K562 (cell line): ENCODE measurements around the gene SPOCK2. TPM values are rescaled to one million over a fixed set of nuclear protein-coding genes. Genes with fewer than 3 reads are reported as not detected.

ENCODE experiments used
- ATAC-seq: fragments of 200-7000 bp; cut with Tn5 transposase; 3 replicates; pipeline ENCODE4 v1.9.1; 2020; ENCODE audit warnings: moderate library complexity
- BruUV-seq: library from RNA; stranded (reverse); fragments of 400-500 nt; replicated peaks from 2 replicates; lab custom pipeline; 2021; lab: Mats Ljungman, UMichigan
- CTCF ChIA-PET: fragments of 300-600 bp; formaldehyde crosslinking; extraction: SDS; loops from one replicate; lab custom pipeline; 2021; ENCODE audit warnings: low intra/inter-chr PET ratio; lab: Yijun Ruan, JAX
- POLR2A ChIA-PET: fragments of 300-600, 350-650 bp; sonication (Branson Sonifier 250); formaldehyde crosslinking; extraction: SDS; loops from one replicate; lab custom pipeline; 2021; ENCODE audit warnings: antibody characterized with exemption, inconsistent platforms; lab: Yijun Ruan, JAX
- DNase-seq, 4 experiments: peaks; one replicate each; pipeline versions ENCODE4 v3.0.0 to v3.0.0-alpha.2; 2011 to 2018; ENCODE audit warnings: low spot score in 3 of 4, mixed read lengths in 3 of 4; ENCODE audit errors: extremely low read depth in 1 of 4
- FAIRE-seq: peaks from 2 replicates; lab custom pipeline; 2011; peaks lifted over from hg19 to GRCh38; lab: Jason Lieb, UNC
- H2AFZ ChIP-seq: 2 replicates; pipeline ENCODE4 v1.6.0; 2011; ENCODE audit warnings: low read depth, low read length, control low read depth, inconsistent platforms
- H3K27ac ChIP-seq: fragments of 200-600 bp; 3 replicates; pipeline ENCODE4 v1.8.0; 2011; ENCODE audit warnings: low read depth, mild to moderate bottlenecking, control low read depth, inconsistent platforms, low read length, moderate library complexity, mixed read lengths; ENCODE audit errors: extremely low read depth
- H3K27me3 ChIP-seq, 2 experiments: fragments of 300-600 bp in 1 of 2; 2 replicates in 1 of 2; 3 replicates in 1 of 2; pipeline versions ENCODE4 v1.6.0 to v1.8.0; 2011; ENCODE audit warnings: inconsistent platforms in 2 of 2, low read length in 2 of 2, mild to moderate bottlenecking in 1 of 2, mixed read lengths in 1 of 2, moderate library complexity in 1 of 2; ENCODE audit not compliant: control insufficient read depth in 2 of 2, insufficient read depth in 2 of 2
- H3K36me3 ChIP-seq: fragments of 300-600 bp; 3 replicates; pipeline ENCODE4 v1.8.0; 2011; ENCODE audit warnings: mild to moderate bottlenecking, low read length, inconsistent platforms; ENCODE audit not compliant: control insufficient read depth, insufficient read depth
- H3K4me1 ChIP-seq, 2 experiments: fragments of 200-600 bp in 1 of 2; replicated peaks in 1 of 2; 2 replicates in 1 of 2; 3 replicates in 1 of 2; pipeline versions ENCODE4 v1.5.1 to v1.8.0; 2011; ENCODE audit warnings: inconsistent platforms in 2 of 2, low read length in 2 of 2, mild to moderate bottlenecking in 1 of 2, mixed read lengths in 1 of 2, moderate library complexity in 1 of 2; ENCODE audit not compliant: control insufficient read depth in 2 of 2, insufficient read depth in 2 of 2
- H3K4me2 ChIP-seq: 2 replicates; pipeline ENCODE4 v1.6.1; 2011; ENCODE audit warnings: low read length, control low read depth, inconsistent platforms, mixed read lengths; ENCODE audit not compliant: insufficient read depth
- H3K4me3 ChIP-seq: fragments of 200-600 bp; sonication (generic), shearing (Covaris generic); 2 replicates; pipeline ENCODE4 v1.5.1; 2016; ENCODE audit warnings: control low read depth, inconsistent platforms
- H3K79me2 ChIP-seq: fragments of 200-600 bp; 3 replicates; pipeline ENCODE4 v1.8.0; 2011; ENCODE audit warnings: low read length, inconsistent platforms; ENCODE audit not compliant: control insufficient read depth, insufficient read depth
- H3K9ac ChIP-seq, 2 experiments: 2 replicates each; pipeline versions ENCODE4 v1.6.0 to v1.6.1; 2011; ENCODE audit warnings: low read depth in 2 of 2, low read length in 2 of 2, control low read depth in 1 of 2, inconsistent platforms in 1 of 2, mild to moderate bottlenecking in 1 of 2, mixed read lengths in 1 of 2; ENCODE audit not compliant: insufficient read depth in 1 of 2
- H3K9me1 ChIP-seq: one replicate; pipeline ENCODE4 v1.6.0; 2011; ENCODE audit warnings: inconsistent platforms, mild to moderate bottlenecking, low read length, moderate library complexity; ENCODE audit not compliant: control insufficient read depth, insufficient read depth
- H3K9me3 ChIP-seq: replicated peaks from 2 replicates; pipeline ENCODE4 v1.5.1; 2011; ENCODE audit warnings: low read depth, low read length, inconsistent platforms; ENCODE audit not compliant: control insufficient read depth, insufficient read depth
- H4K20me1 ChIP-seq: replicated peaks from 2 replicates; pipeline ENCODE4 v1.6.1; 2011; ENCODE audit warnings: low read length, inconsistent platforms, mixed read lengths; ENCODE audit not compliant: control insufficient read depth, insufficient read depth
- KLF10 ChIP-seq: fragments of 250-450 bp; sonication (Bioruptor Pico); IDR thresholded peaks from 2 replicates; pipeline ENCODE4 v1.6.1; 2021; ENCODE audit warnings: matching md5 sums
- MCM5 ChIP-seq: fragments of 450-650 bp; IDR thresholded peaks from 2 replicates; pipeline ENCODE4 v1.6.1; 2016; ENCODE audit warnings: low read depth
- POLR3G ChIP-seq: IDR thresholded peaks from 2 replicates; pipeline ENCODE4 v1.6.1; 2011; ENCODE audit not compliant: insufficient read length, insufficient replicate concordance; ENCODE audit errors: extremely low read depth
- RBM34 ChIP-seq: fragments of 200-400 bp; formaldehyde crosslinking; IDR thresholded peaks from 2 replicates; pipeline ENCODE4 v1.6.1; 2018; ENCODE audit warnings: low read length, borderline replicate concordance; ENCODE audit not compliant: insufficient read depth
- RUNX1 ChIP-seq: sonication (generic); IDR thresholded peaks from 2 replicates; pipeline ENCODE4 v1.6.1; 2016; ENCODE audit warnings: antibody characterized with exemption, low read depth
- SETDB1 ChIP-seq: IDR thresholded peaks from one replicate; pipeline ENCODE4 v1.6.1; 2012; ENCODE audit warnings: low read length, control low read depth, inconsistent platforms
- TAF7 ChIP-seq: fragments of 450-650 bp; IDR thresholded peaks from 2 replicates; pipeline ENCODE4 v1.6.1; 2016; ENCODE audit warnings: missing genetic modification characterization, missing compliant biosample characterization
- THRAP3 ChIP-seq: fragments of 450-650 bp; IDR thresholded peaks from 2 replicates; pipeline ENCODE4 v1.6.1; 2016; ENCODE audit warnings: mild to moderate bottlenecking, inconsistent platforms, borderline replicate concordance
- WGBS: fragments of 100-300 bp; shearing (Covaris generic); methylation state at CpG from one replicate; pipeline ENCODE4 v1.1.6; 2016; ENCODE audit warnings: low coverage, mixed read lengths; ENCODE audit not compliant: insufficient coverage; ENCODE audit errors: missing lambda C conversion rate; 5-methylcytosine and 5-hydroxymethylcytosine counted together
- in situ Hi-C: fragments of 300-500 bp; cut with MboI; formaldehyde crosslinking; loops from 4 replicates; pipeline ENCODE4 v1.15.0; 2018; ENCODE audit warnings: inconsistent platforms, mixed read lengths
- intact Hi-C: fragments of 100-400 bp; cut with micrococcal nuclease; formaldehyde crosslinking; loops from 2 replicates; pipeline ENCODE4 v1.14.2; 2022
- polyA plus RNA-seq, 8 experiments: library from polyadenylated mRNA; depleted of rRNA in 4 of 8; stranded (reverse) in 5 of 8; unstranded in 3 of 8; fragments of >200 nt; fragmentation: Nextera tagmentation in 2 of 8; fragmentation: Illumina TruSeq in 1 of 8; extraction: Ambion mirVana in 2 of 8; extraction: Trizol in 1 of 8; gene quantifications; 2 replicates each; pipeline versions ENCODE4 v1.2.1 to v1.2.3, GENCODE V29; 2011 to 2014; ENCODE audit warnings: inconsistent platforms in 1 of 8, missing spikeins in 1 of 8
- total RNA-seq, 7 experiments: library from RNA; depleted of rRNA in 6 of 7; stranded (reverse); fragments of >200 nt in 6 of 7; fragmentation: Illumina TruSeq in 2 of 7; extraction: Trizol in 2 of 7; gene quantifications; 2 replicates each; pipeline versions ENCODE4 v1.2.1 to v1.2.3, GENCODE V29; 2011 to 2021; ENCODE audit warnings: low replicate concordance in 1 of 7

The SPOCK2 gene
- total and polyA plus RNA-seq, 9 of the 15 experiments (the other 6 are each of a cell fraction or from before 2014, with no cell fraction given): 0.04 to 0.86 (median 0.11) TPM; not detected in 2

- 54% methylated on average over 4 of the region's 4 CpGs for WGBS
- Histone ChIP-seq H3K27ac (no peak overlapping the region), H3K79me2 (no peaks in the 10 kb centered on the region), H3K27me3 (peaks cover 20 to 60% of the 10 kb centered on the region in 2 experiments; a peak in 4 of 5 replicates), H3K9ac (no peak overlapping the region), H3K4me1 (peaks cover 3 to 4% of the 10 kb centered on the region in 2 experiments; a peak in 2 of 5 replicates), H3K9me3 (no peaks in the 10 kb centered on the region), H3K4me3 (no peak overlapping the region), H3K9me1 (no peaks in the 10 kb centered on the region), H3K4me2 (no peak overlapping the region), H2AFZ (no peak overlapping the region), H4K20me1 (no peaks in the 10 kb centered on the region), H3K36me3 (no peaks in the 10 kb centered on the region)
- no peak for TF ChIP-seq POLR3G
- no peak for TF ChIP-seq KLF10
- TF ChIP-seq SETDB1: no peak
- no TSS peak for BruUV-seq
- FAIRE-seq: no peak
- POLR2A ChIA-PET: interaction anchor here (0.7 to 0.9 kb wide), 2 partner anchors 9 to 10 kb away, joined by 3 read pairs; no protein-coding TSS in a partner anchor
- ATAC-seq: no peak
- intact Hi-C loops: no loop called here
- in situ Hi-C loops: no loop called here
- DNase-seq: no peak
- CTCF ChIA-PET: no interaction called here
Observed at GRCh38 chr10:72034761-72035160, 53.6 kb downstream of the SPOCK2 start.

GRCh38 chr10:72034040-72034499 is 54.3 kb downstream of the SPOCK2 start:
- 18% methylated on average over 12 of the region's 12 CpGs for WGBS
- H3K9me3 ChIP-seq: no peaks in the 10 kb centered on the region
- no peaks in the 10 kb centered on the region for H4K20me1 ChIP-seq
- H3K36me3 ChIP-seq: no peaks in the 10 kb centered on the region
- 0 out of 4 replicates have a peak overlapping the region, but pooled peaks of 1 of the 2 experiments have one; percentile 43 for H3K9ac ChIP-seq
- ChIA-PET POLR2A (no interaction called here), CTCF (no interaction called here)
- H3K4me3 ChIP-seq: no peak overlapping the region
- no TSS peak for BruUV-seq
- no peaks in the 10 kb centered on the region for H3K79me2 ChIP-seq
- H3K4me1 ChIP-seq: peaks cover 0 to 3% of the 10 kb centered on the region in 2 experiments; a peak in 2 of 5 replicates
- no peaks in the 10 kb centered on the region for H3K9me1 ChIP-seq
- TF ChIP-seq RUNX1: no peak
- no peak for TF ChIP-seq MCM5
- TF ChIP-seq THRAP3: no peak
- TF ChIP-seq TAF7: no peak
- TF ChIP-seq RBM34: no peak
- no peak overlapping the region for H2AFZ ChIP-seq
- in situ Hi-C loops (no loop called here), intact Hi-C loops (no loop called here)
- no peak overlapping the region for H3K4me2 ChIP-seq
- H3K27me3 ChIP-seq: peaks cover 22 to 64% of the 10 kb centered on the region in 2 experiments; a peak in 4 of 5 replicates
- FAIRE-seq (no peak), DNase-seq (no peak), ATAC-seq (no peak)
- no peak overlapping the region for H3K27ac ChIP-seq
